ENCODE results near the gene INTS1. TPM values are rescaled to one million over a fixed set of nuclear protein-coding genes. Genes with fewer than 3 reads are reported as not detected.

INTS1 gene
- total RNA-seq, 1 donor from 2014 or later = 81.9 TPM

- Histone ChIP-seq H3K36me3 (ENCODE audit: insufficient read depth, low read length) (peaks cover 4% of the 10 kb centered on the region), H2AFZ (ENCODE audit: low read depth, low read length) (no peak overlapping the region), H3K4me2 (ENCODE audit: low read length) (no peak overlapping the region), H4K20me1 (ENCODE audit: insufficient read depth, low read length) (peaks cover 22% of the 10 kb centered on the region), H3K4me3 (ENCODE audit: insufficient read depth, low read depth, low read length) (no peak overlapping the region), H3K9ac (ENCODE audit: low read length) (no peak overlapping the region), H3K9me3 (ENCODE audit: insufficient read depth, low read depth, low read length) (no peaks in the 10 kb centered on the region), H3K27me3 (ENCODE audit: insufficient read depth, low read length) (no peaks in the 10 kb centered on the region), H3K27ac (ENCODE audit: low read depth, low read length) (no peak overlapping the region), H3K4me1 (ENCODE audit: insufficient read depth, low read length) (no peaks in the 10 kb centered on the region), H3K79me2 (ENCODE audit: insufficient read depth, low read length) (peaks cover 20% of the 10 kb centered on the region)
- DNase-seq (ENCODE audit: low read depth) (no peak), FAIRE-seq (no peak)
- H3K4me1 Mint-ChIP-seq (ENCODE audit: low read depth, unreplicated experiment) = no peaks in the 10 kb centered on the region
- no peaks in the 10 kb centered on the region for H3K27me3 Mint-ChIP-seq (ENCODE audit: low read depth, unreplicated experiment)
- H3K4me3 Mint-ChIP-seq (ENCODE audit: unreplicated experiment) = no peak overlapping the region
- no peaks in the 10 kb centered on the region for H3K9me3 Mint-ChIP-seq (ENCODE audit: unreplicated experiment)
- H3K27ac Mint-ChIP-seq (ENCODE audit: unreplicated experiment) = no peak overlapping the region
- peaks cover 4% of the 10 kb centered on the region for H3K36me3 Mint-ChIP-seq (ENCODE audit: low read depth, unreplicated experiment)
- TF ChIP-seq EZH2 (IDR thresholded peaks at IDR 0.05; ENCODE audit: insufficient read depth, low read length) = no peak
- TF ChIP-seq CTCF (IDR thresholded peaks at IDR 0.05; ENCODE audit: insufficient read depth, low read depth, low read length) = no peak
Measured at GRCh38 chr7:1497293-1497927, 6.8 kb downstream of the INTS1 start.

GRCh38 chr7:1496531-1497292 lies 7.5 kb downstream of the INTS1 start:
- Histone ChIP-seq H3K4me3 (ENCODE audit: insufficient read depth, low read depth, low read length) (no peak overlapping the region), H4K20me1 (ENCODE audit: insufficient read depth, low read length) (peaks cover 15% of the 10 kb centered on the region), H3K4me2 (ENCODE audit: low read length) (no peak overlapping the region), H3K27me3 (ENCODE audit: insufficient read depth, low read length) (no peaks in the 10 kb centered on the region), H3K9ac (ENCODE audit: low read length) (no peak overlapping the region), H3K36me3 (ENCODE audit: insufficient read depth, low read length) (no peaks in the 10 kb centered on the region), H2AFZ (ENCODE audit: low read depth, low read length) (no peak overlapping the region), H3K79me2 (ENCODE audit: insufficient read depth, low read length) (peaks cover 13% of the 10 kb centered on the region), H3K27ac (ENCODE audit: low read depth, low read length) (no peak overlapping the region), H3K9me3 (ENCODE audit: insufficient read depth, low read depth, low read length) (no peaks in the 10 kb centered on the region), H3K4me1 (ENCODE audit: insufficient read depth, low read length) (no peaks in the 10 kb centered on the region)
- DNase-seq (ENCODE audit: low read depth) = no peak
- Mint-ChIP-seq H3K36me3 (ENCODE audit: low read depth, unreplicated experiment) (peaks cover 3% of the 10 kb centered on the region), H3K27ac (ENCODE audit: unreplicated experiment) (no peak overlapping the region), H3K4me3 (ENCODE audit: unreplicated experiment) (no peak overlapping the region), H3K4me1 (ENCODE audit: low read depth, unreplicated experiment) (no peaks in the 10 kb centered on the region), H3K9me3 (ENCODE audit: unreplicated experiment) (no peaks in the 10 kb centered on the region), H3K27me3 (ENCODE audit: low read depth, unreplicated experiment) (no peaks in the 10 kb centered on the region)
- TF ChIP-seq CTCF (IDR thresholded peaks at IDR 0.05; ENCODE audit: insufficient read depth, low read depth, low read length) (no peak), EZH2 (IDR thresholded peaks at IDR 0.05; ENCODE audit: insufficient read depth, low read length) (no peak)
- no peak for FAIRE-seq
